GM12878 (cell line): ENCODE measurements around the gene ELK4. TPM values are rescaled to one million over a fixed set of nuclear protein-coding genes. Genes with fewer than 3 reads are reported as not detected.

Source experiments
- ATAC-seq: fragments of 200-7000 bp; cut with Tn5 transposase; 3 replicates; pipeline ENCODE4 v1.9.1; 2020; ENCODE audit warnings: mild to moderate bottlenecking, moderate library complexity
- BruUV-seq: library from RNA; stranded (reverse); fragments of 400-500 nt; replicated peaks from 2 replicates; lab custom pipeline; 2021; lab: Mats Ljungman, UMichigan
- CTCF ChIA-PET: fragments of 300-600 bp; sonication (Branson Sonifier 250); formaldehyde crosslinking; extraction: SDS; loops from one replicate; lab custom pipeline; 2021; ENCODE audit warnings: inconsistent platforms; lab: Yijun Ruan, JAX
- POLR2A ChIA-PET: fragments of 350-600 bp; formaldehyde crosslinking; extraction: SDS; loops from one replicate; lab custom pipeline; 2021; ENCODE audit warnings: inconsistent platforms; lab: Charles Lee
- RAD21 ChIA-PET: fragments of 300-600 bp; sonication (Branson Sonifier 250); formaldehyde crosslinking; loops from one replicate; lab custom pipeline; 2023; ENCODE audit warnings: antibody characterized with exemption; ENCODE audit not compliant: unreplicated experiment; lab: Charles Lee
- SMC1A ChIA-PET: fragments of 300-600 bp; sonication (Branson Sonifier 250); formaldehyde crosslinking; loops from one replicate; lab custom pipeline; 2023; ENCODE audit not compliant: unreplicated experiment, uncharacterized antibody; lab: Charles Lee
- DNase-seq: peaks from one replicate; pipeline ENCODE4 v3.0.0-alpha.2; 2011; ENCODE audit warnings: low read depth, low spot score
- FAIRE-seq: peaks from 3 replicates; lab custom pipeline; 2011; peaks lifted over from hg19 to GRCh38; lab: Jason Lieb, UNC
- H2AFZ ChIP-seq: 2 replicates; pipeline ENCODE4 v1.6.0; 2011; ENCODE audit warnings: low read depth, low read length, control low read depth; ENCODE audit not compliant: control insufficient read depth
- H3K27ac ChIP-seq: 2 replicates; pipeline ENCODE4 v1.5.1; 2011; ENCODE audit warnings: control low read depth; ENCODE audit not compliant: control insufficient read depth, insufficient read depth
- H3K27me3 ChIP-seq, 2 experiments: replicated peaks in 1 of 2; 2 replicates each; pipeline versions ENCODE4 v1.6.0 to v1.6.1; 2011; ENCODE audit warnings: low read length in 1 of 2; ENCODE audit not compliant: control insufficient read depth in 2 of 2, insufficient read depth in 2 of 2
- H3K36me3 ChIP-seq, 2 experiments: 2 replicates each; pipeline ENCODE4 v1.5.1; 2011; ENCODE audit warnings: low read length in 1 of 2; ENCODE audit not compliant: control insufficient read depth in 2 of 2, insufficient read depth in 2 of 2
- H3K4me1 ChIP-seq: 2 replicates; pipeline ENCODE4 v1.6.1; 2011; ENCODE audit warnings: mild to moderate bottlenecking, low read length, moderate library complexity, mixed read lengths; ENCODE audit not compliant: control insufficient read depth, insufficient read depth
- H3K4me2 ChIP-seq: 2 replicates; pipeline ENCODE4 v1.6.0; 2011; ENCODE audit warnings: control low read depth; ENCODE audit not compliant: control insufficient read depth, insufficient read depth
- H3K4me3 ChIP-seq: fragments of 200-600 bp; sonication (generic); 2 replicates; pipeline ENCODE4 v1.5.1; 2016
- H3K79me2 ChIP-seq: 2 replicates; pipeline ENCODE4 v1.6.0; 2011; ENCODE audit warnings: low read length; ENCODE audit not compliant: control insufficient read depth, insufficient read depth
- H3K9ac ChIP-seq: 2 replicates; pipeline ENCODE4 v1.8.0; 2011; ENCODE audit warnings: low read length, control low read depth, mixed read lengths; ENCODE audit not compliant: control insufficient read depth, insufficient read depth
- H3K9me3 ChIP-seq: replicated peaks from 3 replicates; pipeline ENCODE4 v1.5.1; 2011; ENCODE audit warnings: mild to moderate bottlenecking, low read length; ENCODE audit not compliant: control insufficient read depth, insufficient read depth
- H4K20me1 ChIP-seq: 2 replicates; pipeline ENCODE4 v1.6.0; 2011; ENCODE audit not compliant: control insufficient read depth, insufficient read depth
- GATAD2B ChIP-seq: fragments of 450-650 bp; conservative IDR thresholded peaks from 2 replicates; pipeline ENCODE4 v1.6.1; 2017; ENCODE audit warnings: low read depth, mild to moderate bottlenecking, moderate library complexity
- HDGF ChIP-seq: fragments of 450-650 bp; IDR thresholded peaks from 2 replicates; pipeline ENCODE4 v1.6.1; 2016; ENCODE audit warnings: antibody characterized with exemption
- LARP7 ChIP-seq: fragments of 450-650 bp; IDR thresholded peaks from 2 replicates; pipeline ENCODE4 v1.6.1; 2017; ENCODE audit warnings: mild to moderate bottlenecking
- SUPT20H ChIP-seq: IDR thresholded peaks from 2 replicates; pipeline ENCODE4 v1.6.1; 2011; ENCODE audit warnings: low read depth, mild to moderate bottlenecking, low read length, moderate library complexity, borderline replicate concordance; ENCODE audit not compliant: control insufficient read depth
- YBX1 ChIP-seq: fragments of 450-650 bp; IDR thresholded peaks from 2 replicates; pipeline ENCODE4 v1.6.1; 2016; ENCODE audit warnings: antibody characterized with exemption
- WGBS: methylation state at CpG from one replicate; pipeline ENCODE4 v1.1.6; 2016; ENCODE audit warnings: low lambda C conversion rate; ENCODE audit not compliant: insufficient replicate concordance, insufficient coverage; ENCODE audit errors: missing lambda C conversion rate; 5-methylcytosine and 5-hydroxymethylcytosine counted together
- in situ Hi-C: fragments of 300-500 bp; cut with MboI; formaldehyde crosslinking; loops from 9 replicates; pipeline ENCODE4 v1.14.3; 2018; ENCODE audit warnings: mixed read lengths
- intact Hi-C: fragments of 100-400 bp; cut with micrococcal nuclease; formaldehyde crosslinking; loops from one replicate; pipeline ENCODE4 v1.14.2; 2022; ENCODE audit not compliant: unreplicated experiment
- polyA plus RNA-seq, 11 experiments: library from polyadenylated mRNA; depleted of rRNA in 4 of 11; unstranded in 6 of 11; stranded (reverse) in 5 of 11; fragments of >200 nt; fragmentation: Nextera tagmentation in 4 of 11; fragmentation: Illumina TruSeq in 1 of 11; extraction: Ambion mirVana in 4 of 11; extraction: Trizol in 1 of 11; gene quantifications; 1 replicate in 1 of 11; 2 replicates in 10 of 11; pipeline versions ENCODE4 v1.2.1 to v1.2.3, GENCODE V29; 2011 to 2016; ENCODE audit warnings: inconsistent platforms in 2 of 11, missing spikeins in 2 of 11, low read depth in 1 of 11
- total RNA-seq, 4 experiments: library from RNA; depleted of rRNA in 3 of 4; stranded (reverse); fragments of >200 nt in 3 of 4; fragmentation: Illumina TruSeq in 1 of 4; extraction: Trizol in 1 of 4; gene quantifications; 2 replicates each; pipeline versions ENCODE4 v1.2.1 to v1.2.3, GENCODE V29; 2013 to 2021

ELK4 gene
- total and polyA plus RNA-seq, 10 of the 15 experiments (the other 5 are each of a cell fraction or from before 2014, with no cell fraction given): 5.2 to 71.5 (median 18.5) TPM

GRCh38 chr1:205667909-205668643 is 36.3 kb upstream of the ELK4 start:
- FAIRE-seq (no peak), ATAC-seq (peak; percentile 8), DNase-seq (no peak)
- Histone ChIP-seq H3K9me3 (no peaks in the 10 kb centered on the region), H4K20me1 (0 out of 2 replicates have a peak, but pooled peaks cover 6% of the 10 kb centered on the region), H3K4me2 (peak overlapping the region; percentile 61), H3K4me1 (peaks cover 80% of the 10 kb centered on the region), H3K27me3 (no peaks in the 10 kb centered on the region), H3K36me3 (no peaks in the 10 kb centered on the region), H3K79me2 (peaks cover 5% of the 10 kb centered on the region), H3K27ac (peak overlapping the region; percentile 71), H3K4me3 (no peak overlapping the region), H2AFZ (peak overlapping the region; percentile 46), H3K9ac (peak overlapping the region; percentile 52)
- 85% methylated on average over 11 of the region's 11 CpGs for WGBS
- 0 out of 2 replicates have a peak, but pooled peaks have one; percentile 15 for TF ChIP-seq HDGF
- TF ChIP-seq SUPT20H: no peak
- TF ChIP-seq LARP7: 0 out of 2 replicates have a peak, but pooled peaks have one; percentile 14
- TF ChIP-seq GATAD2B: 0 out of 2 replicates have a peak, but pooled peaks have one; percentile 4
- no peak for TF ChIP-seq YBX1
- ChIA-PET RAD21 (interaction anchor here (1.0 to 11.4 kb wide), 13 partner anchors 8 to 309 kb away, joined by 3 to 194 read pairs (median 9); partner anchors contain the start of genes ELK4 and SLC45A3), POLR2A (interaction anchor here (0.7 to 7.8 kb wide), 12 partner anchors 9 to 106 kb away, joined by 3 to 89 read pairs (median 4); partner anchors contain the start of genes NUCKS1, RAB29 and SLC45A3), SMC1A (interaction anchor here (1.0 to 26.7 kb wide), 14 partner anchors 9 to 309 kb away, joined by 3 to 1008 read pairs (median 12); partner anchors contain the start of genes ELK4, RAB29 and SLC45A3), CTCF (interaction anchor here (0.8 to 31.9 kb wide), 9 partner anchors 10 to 333 kb away, joined by 3 to 1339 read pairs (median 15); partner anchors contain the start of genes RAB29 and SLC45A3)
- intact Hi-C loops (no loop called here), in situ Hi-C loops (no loop called here)
- TSS peak; percentile 54 for BruUV-seq
